Stimulated activated CD8-positive, alpha-beta memory T cell treated with anti-CD3 and anti-CD28 coated beads, Interleukin-7, amount 100 ng/mL, for 1 hour (primary cell): Measurements from ENCODE around the gene SF3A2.

Experiments
- DNase-seq, 2 donors: peaks; one replicate each; pipeline ENCODE4 v3.0.0-alpha.2; 2020; ENCODE audit warnings: low read depth in 2 of 2

The SF3A2 gene

DNA sequence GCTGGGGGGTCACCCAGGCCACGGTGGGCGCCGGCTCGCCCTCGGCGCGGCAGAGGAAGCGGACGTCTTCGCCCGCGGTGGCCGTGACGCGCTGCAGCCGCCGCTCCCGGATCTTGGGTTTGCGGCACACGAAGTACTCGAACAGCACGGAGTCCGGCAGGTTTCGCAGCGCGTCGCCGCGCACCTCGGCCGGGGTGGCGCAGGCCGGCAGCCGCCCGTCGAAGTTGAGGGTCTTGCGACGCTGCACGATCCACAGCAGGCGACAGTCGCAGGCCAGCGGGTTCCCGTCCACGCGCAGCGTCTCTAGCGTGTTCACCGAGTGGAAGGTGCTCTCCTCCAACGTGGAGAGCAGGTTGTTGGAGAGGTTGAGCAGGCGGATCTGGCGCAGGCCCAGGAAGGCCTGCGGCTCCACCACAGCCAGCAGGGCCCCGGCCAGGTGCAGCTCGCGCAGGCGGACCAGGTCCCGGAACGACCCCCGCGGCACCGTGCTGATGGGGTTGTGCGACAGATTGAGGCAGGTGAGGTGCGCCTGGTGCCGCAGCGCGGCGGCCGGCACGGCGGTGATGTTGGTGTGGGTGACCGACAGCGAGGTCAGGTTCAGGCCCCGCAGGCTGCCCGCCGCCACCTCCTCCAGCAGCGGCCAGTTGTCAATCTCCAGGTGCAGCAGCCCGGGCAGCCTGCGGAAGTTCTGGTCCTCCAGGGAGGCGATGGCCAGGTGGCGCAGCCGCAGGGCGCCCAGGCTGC lies 54.0 kb downstream of the SF3A2 start:
- no peak for DNase-seq

DNA sequence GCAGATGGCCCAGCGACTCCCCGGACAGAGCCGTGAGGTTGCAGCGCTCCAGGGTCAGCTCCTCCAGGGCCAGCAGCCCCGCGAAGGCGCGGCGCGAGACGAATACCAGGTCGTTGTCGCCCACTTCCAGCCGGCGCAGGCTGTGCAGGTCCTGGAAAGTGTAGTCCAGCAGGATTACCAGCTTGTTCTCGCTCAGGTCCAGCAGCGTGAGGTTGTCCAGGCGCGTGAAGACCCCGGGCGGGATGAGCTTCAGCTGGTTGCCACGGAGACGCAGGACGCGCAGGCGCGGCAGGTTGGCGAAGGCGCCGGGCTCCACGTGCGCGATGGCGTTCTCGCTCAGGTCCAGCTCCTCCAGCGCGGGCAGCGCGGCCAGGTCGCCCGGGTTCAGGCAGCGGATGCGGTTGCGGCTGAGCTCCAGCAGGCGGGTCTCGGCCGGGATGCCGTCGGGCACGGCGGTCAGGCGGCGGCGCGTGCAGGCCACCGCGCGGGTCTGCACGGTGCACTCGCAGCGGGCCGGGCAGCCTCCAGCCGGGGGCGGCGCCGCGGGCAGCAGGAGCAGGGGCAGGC lies 54.6 kb downstream of the SF3A2 start:
- DNase-seq = no peak

DNA sequence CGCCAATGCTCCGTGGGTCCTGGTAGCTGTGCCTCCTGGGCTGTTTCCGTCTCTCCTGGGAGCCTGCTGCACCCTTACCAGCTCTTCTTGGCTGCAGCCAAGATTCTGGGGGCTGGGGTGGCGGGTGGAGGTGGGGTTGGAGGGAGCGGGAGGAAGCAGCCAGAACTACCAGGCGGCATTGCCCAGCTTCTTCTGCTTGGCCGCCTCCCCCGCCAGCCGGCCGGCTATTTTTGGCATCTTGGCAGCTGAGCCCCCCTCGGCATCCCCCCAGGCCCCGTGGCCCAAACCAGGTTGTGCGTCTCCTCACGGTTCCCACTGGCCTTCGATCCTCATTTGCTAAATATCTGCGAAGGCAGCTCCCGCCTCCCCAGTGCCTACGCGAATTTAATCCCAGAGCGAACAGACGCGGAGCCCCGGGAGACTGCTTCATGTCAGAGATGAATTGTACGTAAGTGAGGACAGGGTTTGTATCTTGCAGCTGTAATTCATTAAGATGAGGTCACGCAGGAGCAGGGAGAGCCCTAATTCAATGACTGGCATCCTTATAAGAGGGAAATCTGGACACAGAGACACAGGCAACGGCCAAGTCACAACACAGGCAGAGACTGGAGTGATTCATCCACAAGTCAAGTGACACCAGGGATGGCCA lies 58.2 kb downstream of the SF3A2 start:
- no peak for DNase-seq

DNA sequence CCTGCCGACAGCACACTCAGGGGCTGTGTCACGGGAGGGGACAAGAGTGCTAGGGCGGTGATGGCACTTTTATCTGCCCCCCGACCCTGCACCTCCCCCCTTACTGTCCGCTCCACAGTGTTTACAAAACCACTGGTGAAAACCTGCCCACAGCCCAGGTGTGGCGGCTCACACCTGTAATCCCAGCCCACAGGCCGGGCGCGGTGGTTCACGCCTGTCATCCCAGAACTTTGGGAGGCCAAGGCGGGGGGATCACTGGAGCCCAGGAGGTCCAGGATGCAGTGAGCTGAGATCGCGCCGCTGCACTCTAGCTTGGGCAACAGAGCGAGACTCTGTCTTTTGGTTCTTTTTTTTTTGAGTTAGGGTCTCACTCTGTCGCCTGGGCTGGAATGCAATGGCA lies 59.5 kb downstream of the SF3A2 start:
- DNase-seq = no peak
